Spleen (tissue), 11 donors: ENCODE results near the gene CDH18. TPM values are rescaled to one million over a fixed set of nuclear protein-coding genes. Genes with fewer than 3 reads are reported as not detected.

Source experiments
- DNase-seq: peaks from one replicate; pipeline ENCODE4 v3.0.0-alpha.2; 2020
- H3K27ac ChIP-seq, 8 donors: fragments of 200-600 bp; sonication (generic) in 7 of 8; 1 replicate in 4 of 8; 2 replicates in 4 of 8; pipeline versions ENCODE4 v1.5.0 to v1.8.0; 2016 to 2021; ENCODE audit warnings: inconsistent platforms in 4 of 8, mild to moderate bottlenecking in 4 of 8, moderate library complexity in 1 of 8
- H3K27me3 ChIP-seq, 7 donors: fragments of 200-600 bp; sonication (generic) in 6 of 7; replicated peaks in 1 of 7; 1 replicate in 4 of 7; 2 replicates in 3 of 7; pipeline versions ENCODE4 v1.5.0 to v1.8.0; 2016 to 2021; ENCODE audit warnings: inconsistent platforms in 3 of 7, mild to moderate bottlenecking in 1 of 7
- H3K36me3 ChIP-seq, 6 donors: fragments of 200-600 bp; sonication (generic) in 5 of 6; 1 replicate in 4 of 6; 2 replicates in 2 of 6; pipeline versions ENCODE4 v1.5.0 to v1.8.0; 2016 to 2021; ENCODE audit warnings: inconsistent platforms in 2 of 6
- H3K4me1 ChIP-seq, 6 donors: fragments of 200-600 bp; sonication (generic) in 5 of 6; 1 replicate in 3 of 6; 2 replicates in 3 of 6; pipeline versions ENCODE4 v1.5.0 to v1.8.0; 2016 to 2021; ENCODE audit warnings: inconsistent platforms in 3 of 6
- H3K4me3 ChIP-seq, 8 donors: fragments of 200-600 bp; sonication (generic) in 7 of 8; 1 replicate in 4 of 8; 2 replicates in 4 of 8; pipeline versions ENCODE4 v1.5.0 to v1.8.0; 2016 to 2021; ENCODE audit warnings: inconsistent platforms in 4 of 8, mild to moderate bottlenecking in 4 of 8, moderate library complexity in 2 of 8
- H3K9me3 ChIP-seq, 8 donors: fragments of 200-600 bp; sonication (generic) in 7 of 8; 1 replicate in 4 of 8; 2 replicates in 4 of 8; pipeline versions ENCODE4 v1.5.0 to v1.8.0; 2016 to 2021; ENCODE audit warnings: inconsistent platforms in 4 of 8
- POLR2A ChIP-seq, 3 donors: fragments of 450-650 bp; IDR thresholded peaks; one replicate each; pipeline ENCODE4 v1.5.1; 2017; ENCODE audit warnings: antibody characterized with exemption in 3 of 3, mild to moderate bottlenecking in 1 of 3
- POLR2AphosphoS5 ChIP-seq, 3 donors: sonication (generic); formaldehyde crosslinking; IDR thresholded peaks; one replicate each; pipeline ENCODE4 v1.5.1; 2017; ENCODE audit warnings: antibody characterized with exemption in 3 of 3
- WGBS, 5 donors: extraction: QIAGEN DNeasy Blood & Tissue Kit in 3 of 5; methylation state at CpG; one replicate each; pipeline versions ENCODE4 v1.1.5 to v1.1.7; 2013 to 2018; 5-methylcytosine and 5-hydroxymethylcytosine counted together
- intact Hi-C: fragments of 100-400 bp; cut with DNase I; formaldehyde crosslinking; loops from one replicate; pipeline ENCODE4 v1.15.0; 2023; ENCODE audit warnings: low total_unique reads
- polyA plus RNA-seq, 3 donors: library from polyadenylated mRNA; stranded (reverse); fragments of 200-250 nt; gene quantifications; one replicate each; pipeline ENCODE4 v1.2.1, GENCODE V29; 2013
- total RNA-seq, 7 donors: library from RNA; depleted of rRNA in 3 of 7; stranded (reverse); fragments of >200 nt in 3 of 7; fragmentation: NEBNext Ultra II Directional in 4 of 7; extraction: Animal tissue kit (Norgen Biotek cat#: 25700) in 4 of 7; gene quantifications; one replicate each; pipeline versions ENCODE4 v1.1.0 to v1.2.1, GENCODE V29; 2016 to 2021
- TF ChIP-seq, protein P1 (sequence below), 11 experiments: fragments of 200-600 bp in 7 of 11; fragments of 450-650 bp in 4 of 11; sonication (generic) in 4 of 11; IDR thresholded peaks in 8 of 11; conservative IDR thresholded peaks in 3 of 11; 1 replicate in 7 of 11; 2 replicates in 4 of 11; pipeline versions ENCODE4 v1.4.0 to v1.8.0; 2016 to 2021; ENCODE audit warnings: antibody characterized with exemption in 11 of 11, inconsistent platforms in 4 of 11, mild to moderate bottlenecking in 1 of 11
- donor health status: healthy with polysubstance abuse.
- donor health status: DM: no; HTN: no; CAD: no; lungs with moderate emphysema.
- donor health status: DM: no; HTN: no; CAD: no.
- donor health status: Bipolar disorder and iron deficiency.
- donor health status: healthy.
- donor health status: DM: no; HTN: no; CAD: no.
- donor health status: DM: yes; HTN: yes; CAD: no.

CDH18 gene
- total and polyA plus RNA-seq, 10 donors: 0.26 TPM; not detected in 9

DNA sequence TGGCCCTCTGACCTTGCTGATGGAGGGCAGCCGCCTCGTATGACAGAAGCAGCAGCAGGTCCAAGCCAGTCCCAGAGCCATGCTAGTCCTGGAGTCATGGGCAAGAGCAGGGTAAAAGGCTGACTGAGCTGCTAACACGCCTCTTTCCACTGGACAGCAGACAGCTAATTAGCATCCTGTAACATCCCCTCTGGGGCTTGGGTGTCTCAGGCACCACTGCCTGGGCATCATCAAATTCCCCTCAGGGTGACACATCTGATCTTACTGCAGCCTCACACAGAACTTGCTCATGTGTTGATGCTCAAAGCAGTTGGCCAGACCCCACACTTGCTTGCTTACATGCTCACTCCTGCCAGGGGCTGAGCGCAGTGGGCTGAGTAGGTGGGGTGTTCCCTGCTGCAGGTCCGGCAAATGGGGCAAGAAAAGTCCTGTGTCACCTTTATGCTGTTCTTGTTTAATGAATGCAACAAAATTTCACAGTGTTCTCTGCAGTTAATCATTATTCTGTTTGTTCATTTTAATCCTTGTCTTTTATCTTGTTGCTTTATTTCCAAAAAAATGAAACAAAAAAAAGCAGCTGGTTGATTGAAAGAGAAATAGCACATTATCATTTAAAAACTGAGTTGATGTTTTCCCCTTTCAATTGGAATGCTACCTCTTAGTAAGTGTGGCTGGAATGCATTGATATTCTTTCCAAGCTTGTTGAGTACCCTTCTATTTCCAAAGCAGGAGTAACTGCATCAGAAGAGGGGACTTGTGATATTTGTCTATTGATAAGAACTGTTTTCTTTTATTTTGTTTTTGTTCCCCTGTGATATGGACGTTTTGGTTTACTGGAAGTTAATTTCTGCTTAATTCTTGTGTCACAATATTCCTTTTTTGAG is 254.1 kb downstream of the CDH18 start:
- Histone ChIP-seq H3K9me3 (peaks cover 0 to 15% (median 4%) of the 10 kb centered on the region in 8 donors), H3K27ac (no peak overlapping the region), H3K4me3 (no peak overlapping the region), H3K4me1 (no peaks in the 10 kb centered on the region), H3K36me3 (no peaks in the 10 kb centered on the region), H3K27me3 (no peaks in the 10 kb centered on the region)
- 72 to 84% (median 79%) methylated on average over 6 of the region's 6 CpGs for WGBS, 5 donors
- TF ChIP-seq POLR2A (IDR thresholded peaks at IDR 0.05): no peak
- TF ChIP-seq, protein P1, sequence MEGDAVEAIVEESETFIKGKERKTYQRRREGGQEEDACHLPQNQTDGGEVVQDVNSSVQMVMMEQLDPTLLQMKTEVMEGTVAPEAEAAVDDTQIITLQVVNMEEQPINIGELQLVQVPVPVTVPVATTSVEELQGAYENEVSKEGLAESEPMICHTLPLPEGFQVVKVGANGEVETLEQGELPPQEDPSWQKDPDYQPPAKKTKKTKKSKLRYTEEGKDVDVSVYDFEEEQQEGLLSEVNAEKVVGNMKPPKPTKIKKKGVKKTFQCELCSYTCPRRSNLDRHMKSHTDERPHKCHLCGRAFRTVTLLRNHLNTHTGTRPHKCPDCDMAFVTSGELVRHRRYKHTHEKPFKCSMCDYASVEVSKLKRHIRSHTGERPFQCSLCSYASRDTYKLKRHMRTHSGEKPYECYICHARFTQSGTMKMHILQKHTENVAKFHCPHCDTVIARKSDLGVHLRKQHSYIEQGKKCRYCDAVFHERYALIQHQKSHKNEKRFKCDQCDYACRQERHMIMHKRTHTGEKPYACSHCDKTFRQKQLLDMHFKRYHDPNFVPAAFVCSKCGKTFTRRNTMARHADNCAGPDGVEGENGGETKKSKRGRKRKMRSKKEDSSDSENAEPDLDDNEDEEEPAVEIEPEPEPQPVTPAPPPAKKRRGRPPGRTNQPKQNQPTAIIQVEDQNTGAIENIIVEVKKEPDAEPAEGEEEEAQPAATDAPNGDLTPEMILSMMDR (IDR thresholded peaks at IDR 0.05 in 8 of 11, conservative IDR thresholded peaks at IDR 0.05 in 3 of 11): no peak
- no peak for TF ChIP-seq POLR2AphosphoS5 (IDR thresholded peaks at IDR 0.05)
- intact Hi-C loops: no loop called here
- peak; percentile 52 for DNase-seq

DNA sequence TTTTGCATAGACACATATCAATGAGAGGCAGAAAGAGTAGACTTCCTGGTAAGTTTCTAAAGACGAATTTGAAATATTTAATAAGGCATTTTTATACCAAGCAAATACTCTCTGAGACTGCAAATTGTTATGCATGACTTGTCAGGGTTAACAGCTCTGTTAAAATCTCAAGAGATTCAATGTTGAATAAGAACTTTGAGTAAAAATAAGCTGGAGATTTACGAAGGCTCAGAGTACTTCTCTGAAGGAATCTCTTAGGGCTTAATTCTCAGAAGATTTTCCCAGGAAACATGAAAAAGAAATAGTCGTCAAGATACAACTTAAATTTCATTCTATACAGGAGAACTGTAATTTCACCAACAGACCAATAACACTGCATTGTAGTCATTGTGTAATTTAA is 259.4 kb downstream of the CDH18 start:
- Histone ChIP-seq H3K9me3 (peaks cover 0 to 24% (median 7%) of the 10 kb centered on the region in 8 donors), H3K4me1 (no peaks in the 10 kb centered on the region), H3K36me3 (no peaks in the 10 kb centered on the region), H3K4me3 (no peak overlapping the region), H3K27me3 (no peaks in the 10 kb centered on the region), H3K27ac (no peak overlapping the region)
- intact Hi-C loops: no loop called here
- WGBS, 5 donors: 56 to 65% (median 62%) methylated on average over 3 of the region's 3 CpGs
- no peak for DNase-seq
- TF ChIP-seq POLR2A (IDR thresholded peaks at IDR 0.05): no peak
- TF ChIP-seq POLR2AphosphoS5 (IDR thresholded peaks at IDR 0.05): no peak
- TF ChIP-seq, protein P1 (IDR thresholded peaks at IDR 0.05 in 8 of 11, conservative IDR thresholded peaks at IDR 0.05 in 3 of 11): no peak

DNA sequence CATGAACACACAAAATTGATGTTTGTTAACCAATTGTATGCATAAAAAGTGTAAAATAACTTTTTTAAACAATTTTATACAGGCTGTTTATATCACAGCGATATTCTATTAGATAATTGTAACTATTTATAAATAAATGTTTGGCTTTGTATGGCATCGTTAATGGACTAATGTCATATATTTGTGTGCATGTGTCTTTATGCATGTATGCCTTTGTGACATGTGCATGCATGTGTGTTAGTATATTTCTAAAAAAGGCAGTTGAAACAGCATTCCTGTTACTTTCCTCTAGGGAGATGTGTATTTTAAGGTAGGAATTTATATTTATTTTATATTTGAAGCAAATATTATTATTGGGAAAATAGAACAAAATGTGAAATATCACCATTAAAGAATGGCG is 268.9 kb downstream of the CDH18 start:
- H3K4me3 ChIP-seq: no peak overlapping the region
- TF ChIP-seq POLR2A (IDR thresholded peaks at IDR 0.05): no peak
- TF ChIP-seq, protein P1 (IDR thresholded peaks at IDR 0.05 in 8 of 11, conservative IDR thresholded peaks at IDR 0.05 in 3 of 11): no peak
- no peak for TF ChIP-seq POLR2AphosphoS5 (IDR thresholded peaks at IDR 0.05)
- H3K27ac ChIP-seq: no peak overlapping the region
- H3K4me1 ChIP-seq: no peaks in the 10 kb centered on the region
- intact Hi-C loops: no loop called here
- WGBS, 5 donors: 56 to 62% (median 61%) methylated on average over 3 of the region's 3 CpGs
- no peak for DNase-seq
- no peaks in the 10 kb centered on the region for H3K27me3 ChIP-seq
- peaks cover 0 to 12% (median 0%) of the 10 kb centered on the region in 8 donors for H3K9me3 ChIP-seq
- H3K36me3 ChIP-seq: no peaks in the 10 kb centered on the region

DNA sequence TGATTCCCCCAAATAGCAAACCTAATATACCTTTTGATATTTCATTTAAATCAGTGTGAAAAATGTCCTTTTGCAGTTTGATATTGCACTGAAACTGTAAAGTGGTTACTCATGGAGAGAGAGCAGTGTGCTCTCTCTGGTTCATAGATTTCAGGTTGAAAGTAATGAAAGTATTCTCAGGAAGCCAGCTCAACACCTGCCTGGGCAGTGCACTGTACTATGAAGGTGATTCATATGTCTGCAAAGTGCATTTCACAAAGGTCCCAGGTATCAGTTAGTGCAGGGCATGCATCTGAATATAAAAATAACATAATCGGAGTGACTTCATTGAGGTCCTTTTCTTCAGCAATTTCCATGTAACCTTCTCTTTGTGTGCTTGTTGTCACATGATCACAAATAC is 274.3 kb downstream of the CDH18 start:
- no peak for DNase-seq
- 76 to 97% (median 96%) methylated on average over 1 of the region's 1 CpG for WGBS, 5 donors
- Histone ChIP-seq H3K4me3 (no peak overlapping the region), H3K27me3 (no peaks in the 10 kb centered on the region), H3K9me3 (peaks cover 0 to 9% (median 7%) of the 10 kb centered on the region in 8 donors), H3K4me1 (no peaks in the 10 kb centered on the region), H3K27ac (no peak overlapping the region), H3K36me3 (no peaks in the 10 kb centered on the region)
- intact Hi-C loops: no loop called here
- TF ChIP-seq, protein P1 (IDR thresholded peaks at IDR 0.05 in 8 of 11, conservative IDR thresholded peaks at IDR 0.05 in 3 of 11): no peak
- TF ChIP-seq POLR2AphosphoS5 (IDR thresholded peaks at IDR 0.05): no peak
- TF ChIP-seq POLR2A (IDR thresholded peaks at IDR 0.05): no peak
